Body of pancreas (tissue), 4 donors: Measurements from ENCODE around the gene SLC17A5.

ENCODE experiments used
- CTCF ChIP-seq, 7 experiments: fragments of 450-650 bp in 4 of 7; fragments of 200-600 bp in 3 of 7; sonication (generic) in 3 of 7; IDR thresholded peaks; one replicate each; pipeline ENCODE4 v1.5.1; 2016 to 2019; ENCODE audit warnings: antibody characterized with exemption in 7 of 7
- POLR2A ChIP-seq, 3 donors: fragments of 450-650 bp; IDR thresholded peaks; one replicate each; pipeline ENCODE4 v1.6.1; 2016; ENCODE audit warnings: antibody characterized with exemption in 3 of 3, mild to moderate bottlenecking in 2 of 3

- TF ChIP-seq CTCF (IDR thresholded peaks at IDR 0.05), result no peak
- TF ChIP-seq POLR2A (IDR thresholded peaks at IDR 0.05), result no peak
Observed at GRCh38 chr6:73636048-73636447, 17.7 kb downstream of the SLC17A5 start.
